Measurements from ENCODE around the gene SYT3.
"Not testable (repeated sequence)": the region's sequence is repeated elsewhere in the genome, so short reads cannot be mapped to it uniquely, and the experiment has no call there.

Gene SYT3

DNA sequence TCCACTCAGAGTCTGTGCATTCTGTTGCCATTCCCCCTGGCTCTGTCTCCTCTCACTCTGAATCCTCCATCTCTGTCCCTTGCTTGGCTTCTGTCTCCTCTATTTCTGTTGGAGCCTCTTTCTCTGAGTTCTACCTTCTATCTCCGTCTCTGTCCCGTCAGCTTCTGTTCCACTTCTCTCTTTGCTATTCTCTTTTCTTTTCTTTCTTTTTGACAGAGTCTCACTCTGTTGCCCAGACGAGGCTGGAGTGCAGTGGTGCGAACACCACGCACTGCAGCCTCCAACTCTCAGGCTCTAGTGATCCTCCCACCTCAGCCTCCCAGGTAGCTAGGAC is 37.6 kb downstream of the SYT3 start:
- TF ChIP-seq, protein P1, sequence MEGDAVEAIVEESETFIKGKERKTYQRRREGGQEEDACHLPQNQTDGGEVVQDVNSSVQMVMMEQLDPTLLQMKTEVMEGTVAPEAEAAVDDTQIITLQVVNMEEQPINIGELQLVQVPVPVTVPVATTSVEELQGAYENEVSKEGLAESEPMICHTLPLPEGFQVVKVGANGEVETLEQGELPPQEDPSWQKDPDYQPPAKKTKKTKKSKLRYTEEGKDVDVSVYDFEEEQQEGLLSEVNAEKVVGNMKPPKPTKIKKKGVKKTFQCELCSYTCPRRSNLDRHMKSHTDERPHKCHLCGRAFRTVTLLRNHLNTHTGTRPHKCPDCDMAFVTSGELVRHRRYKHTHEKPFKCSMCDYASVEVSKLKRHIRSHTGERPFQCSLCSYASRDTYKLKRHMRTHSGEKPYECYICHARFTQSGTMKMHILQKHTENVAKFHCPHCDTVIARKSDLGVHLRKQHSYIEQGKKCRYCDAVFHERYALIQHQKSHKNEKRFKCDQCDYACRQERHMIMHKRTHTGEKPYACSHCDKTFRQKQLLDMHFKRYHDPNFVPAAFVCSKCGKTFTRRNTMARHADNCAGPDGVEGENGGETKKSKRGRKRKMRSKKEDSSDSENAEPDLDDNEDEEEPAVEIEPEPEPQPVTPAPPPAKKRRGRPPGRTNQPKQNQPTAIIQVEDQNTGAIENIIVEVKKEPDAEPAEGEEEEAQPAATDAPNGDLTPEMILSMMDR (IDR thresholded peaks at IDR 0.05): no peak
- TF ChIP-seq ZFX (IDR thresholded peaks at IDR 0.05; ENCODE audit: borderline replicate concordance): no peak
- H3K27ac ChIP-seq: no peak overlapping the region

DNA sequence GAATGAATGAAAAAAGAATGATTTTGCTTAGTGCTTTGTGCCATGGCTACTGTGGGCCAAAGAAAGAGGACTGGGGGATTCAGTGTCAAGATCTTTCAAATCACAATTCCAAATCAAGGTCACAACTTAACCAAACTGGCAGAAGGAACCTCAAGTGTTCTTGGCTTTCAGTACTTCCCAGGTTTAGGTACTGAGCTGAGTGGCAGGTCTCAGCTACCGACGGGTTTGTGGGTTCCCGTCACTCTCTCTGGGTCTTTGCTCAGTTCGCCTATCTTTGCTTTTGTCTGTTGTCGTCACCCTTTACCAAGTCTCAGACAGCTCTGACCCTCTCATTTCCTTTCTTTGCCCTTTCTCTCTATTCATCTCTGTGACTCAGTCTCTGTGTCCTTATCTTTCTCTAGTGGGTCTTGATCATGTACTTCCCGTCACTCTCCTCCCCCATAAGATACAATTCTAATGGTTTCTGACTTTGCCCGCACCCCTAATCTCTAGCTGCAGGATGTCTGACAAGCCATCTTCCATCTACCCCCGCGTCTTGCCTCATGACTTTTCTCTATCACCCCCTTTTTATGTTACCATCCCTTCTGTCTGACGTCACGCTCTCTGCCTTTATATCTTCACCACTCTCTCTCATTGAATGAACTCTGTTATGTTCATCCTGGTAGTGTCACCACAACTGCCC is 38.1 kb downstream of the SYT3 start:
- no peak overlapping the region for H3K27ac ChIP-seq
- no peak for TF ChIP-seq ZFX (IDR thresholded peaks at IDR 0.05; ENCODE audit: borderline replicate concordance)
- TF ChIP-seq, protein P1 (IDR thresholded peaks at IDR 0.05): no peak

DNA sequence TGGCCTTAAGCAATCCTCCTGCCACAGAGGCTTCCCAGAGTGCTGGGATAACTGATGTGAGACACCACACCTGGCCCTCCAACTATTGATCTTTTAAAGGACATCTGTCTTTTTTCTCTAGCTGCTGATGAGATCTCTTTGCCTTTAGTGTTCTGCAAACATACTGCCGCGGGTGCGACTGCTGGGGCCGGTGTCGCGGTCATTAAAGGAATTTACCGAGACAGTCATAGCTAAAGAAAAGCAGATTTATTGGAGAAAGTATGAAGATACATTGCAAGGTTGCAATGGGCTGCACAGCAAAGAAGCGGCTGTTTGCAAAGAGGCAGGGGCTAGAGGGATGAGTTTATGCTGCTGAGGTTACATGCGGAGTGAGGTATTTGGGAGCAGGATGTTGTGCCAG is 40.3 kb downstream of the SYT3 start:
- TF ChIP-seq, protein P1 (IDR thresholded peaks at IDR 0.05): no peak
- TF ChIP-seq ZFX (IDR thresholded peaks at IDR 0.05; ENCODE audit: borderline replicate concordance): no peak

DNA sequence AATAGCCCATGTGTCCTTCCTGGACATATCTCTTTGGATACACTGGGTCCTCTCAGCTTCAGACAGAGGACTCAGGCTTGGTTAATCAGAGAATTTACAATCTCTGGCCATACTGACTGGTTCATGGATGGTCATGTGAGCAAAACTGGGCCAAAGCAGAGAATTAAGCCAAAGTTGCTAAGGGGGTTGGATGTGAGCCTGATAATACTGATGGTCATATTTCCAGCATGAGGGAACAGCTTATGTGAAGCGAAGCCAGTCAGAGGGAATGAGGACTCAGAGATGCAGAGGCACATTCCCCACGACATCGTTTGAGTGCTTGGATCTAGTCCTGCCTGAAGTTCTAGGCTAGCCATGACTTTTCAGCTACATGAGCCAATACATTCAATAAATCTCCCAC is 49.5 kb downstream of the SYT3 start:
- no peak overlapping the region for H3K27ac ChIP-seq
- no peak for TF ChIP-seq ZFX (IDR thresholded peaks at IDR 0.05; ENCODE audit: borderline replicate concordance)
- TF ChIP-seq, protein P1 (IDR thresholded peaks at IDR 0.05): no peak

More for the DNA sequence above, 40.3 kb downstream of the SYT3 start:
- no peak overlapping the region for H3K27ac ChIP-seq

DNA sequence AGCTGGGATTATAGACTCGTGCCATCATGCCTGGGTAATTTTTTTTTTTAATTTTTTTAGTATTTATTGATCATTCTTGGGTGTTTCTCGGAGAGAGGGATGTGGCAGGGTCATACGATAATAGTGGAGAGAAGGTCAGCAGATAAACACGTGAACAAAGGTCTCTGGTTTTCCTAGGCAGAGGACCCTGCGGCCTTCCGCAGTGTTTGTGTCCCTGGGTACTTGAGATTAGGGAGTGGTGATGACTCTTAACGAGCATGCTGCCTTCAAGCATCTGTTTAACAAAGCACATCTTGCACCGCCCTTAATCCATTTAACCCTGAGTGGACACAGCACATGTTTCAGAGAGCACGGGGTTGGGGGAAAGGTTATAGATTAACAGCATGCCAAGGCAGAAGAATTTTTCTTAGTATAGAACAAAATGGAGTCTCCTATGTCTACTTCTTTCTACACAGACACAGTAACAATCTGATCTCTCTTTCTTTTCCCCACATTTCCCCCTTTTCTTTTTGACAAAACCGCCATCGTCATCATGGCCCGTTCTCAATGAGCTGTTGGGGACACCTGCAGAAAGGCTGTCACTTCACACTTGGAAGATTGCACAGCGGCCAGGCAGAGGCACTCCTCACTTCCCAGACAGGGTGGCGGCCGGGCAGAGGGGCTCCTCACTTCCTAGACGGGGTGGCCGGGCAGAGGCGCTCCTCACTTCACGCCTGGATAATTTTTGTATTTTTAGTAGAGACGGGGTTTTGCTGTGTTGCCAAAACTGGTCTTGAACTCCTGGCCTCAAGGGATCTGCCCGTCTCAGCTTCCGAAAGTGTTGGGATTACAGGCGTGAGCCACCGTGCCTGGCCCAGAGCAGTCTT is 57.7 kb downstream of the SYT3 start:
- not testable (repeated sequence) for H3K27ac ChIP-seq

DNA sequence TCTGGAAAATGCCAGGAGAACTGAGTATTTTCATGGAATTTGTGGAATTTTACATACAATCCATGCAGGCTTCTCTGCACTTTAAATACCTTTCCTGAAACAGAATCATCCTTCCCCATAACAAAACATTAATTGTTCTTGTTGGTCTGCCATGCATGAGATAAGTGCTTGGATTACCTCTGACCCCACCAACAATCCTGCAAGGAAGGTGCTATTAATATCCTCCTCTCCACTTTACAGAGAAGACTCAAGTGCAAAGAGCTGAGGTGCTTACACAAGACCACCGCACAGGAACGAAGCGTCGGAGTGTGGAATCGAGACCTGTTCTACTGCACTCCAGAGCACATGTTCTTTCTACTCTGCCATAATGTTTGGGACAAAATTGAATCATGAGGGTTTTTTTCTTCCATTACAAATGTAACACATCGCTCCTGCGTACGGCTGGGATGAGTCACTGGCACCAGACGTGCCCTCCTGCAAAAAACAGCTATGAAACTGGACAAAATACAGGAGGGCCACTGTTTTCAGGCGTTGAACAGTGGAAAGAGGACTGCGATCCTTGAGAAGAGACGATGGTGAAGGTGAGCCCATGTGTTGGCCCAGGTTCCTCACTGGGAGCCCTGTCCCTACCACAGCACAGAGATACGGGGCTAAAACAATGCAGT is 58.6 kb downstream of the SYT3 start:
- H3K27ac ChIP-seq: no peak overlapping the region
- no peak for TF ChIP-seq ZFX (IDR thresholded peaks at IDR 0.05; ENCODE audit: borderline replicate concordance)
- TF ChIP-seq, protein P1 (IDR thresholded peaks at IDR 0.05): no peak

DNA sequence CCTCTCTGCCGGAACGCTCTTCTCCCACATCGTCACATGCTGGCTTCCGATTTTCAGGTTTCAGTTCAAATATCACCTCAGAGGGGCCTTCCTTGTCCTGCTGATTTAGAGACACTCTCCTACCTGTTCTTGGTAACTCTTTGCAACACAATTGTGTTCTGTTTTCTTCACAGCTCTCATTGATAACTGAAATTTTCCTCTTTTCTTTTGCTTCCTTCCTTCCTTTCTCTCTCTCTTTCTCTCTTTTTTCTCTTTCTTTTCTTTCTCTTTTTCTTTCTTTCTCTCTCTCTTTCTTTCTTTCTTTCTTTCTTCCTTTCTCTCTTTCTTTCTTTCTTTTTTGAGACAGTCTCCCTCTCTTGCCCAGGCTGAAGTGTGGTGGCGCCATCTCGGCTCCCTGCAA is 59.4 kb downstream of the SYT3 start:
- no peak overlapping the region for H3K27ac ChIP-seq
- no peak for TF ChIP-seq ZFX (IDR thresholded peaks at IDR 0.05; ENCODE audit: borderline replicate concordance)
- TF ChIP-seq, protein P1 (IDR thresholded peaks at IDR 0.05): no peak

DNA sequence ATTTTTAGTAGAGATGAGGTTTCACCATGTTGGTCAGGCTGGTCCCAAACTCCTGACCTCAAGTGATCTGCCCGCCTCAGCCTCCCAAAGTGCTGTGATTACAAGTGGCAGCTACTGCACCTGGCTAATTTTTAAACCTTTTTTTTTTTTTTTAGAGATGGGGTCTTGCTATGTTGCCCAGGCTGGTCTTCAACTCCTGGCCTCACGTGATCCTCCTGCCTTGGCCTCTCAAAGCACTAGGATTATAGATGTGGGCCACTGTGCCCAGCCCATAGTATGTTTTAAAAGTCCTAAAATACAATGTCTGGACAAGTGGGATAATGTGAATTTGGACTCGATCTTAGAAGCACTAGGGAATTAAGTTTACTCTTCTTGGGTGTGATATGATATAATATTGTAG is 62.9 kb downstream of the SYT3 start:
- not testable (repeated sequence) for H3K27ac ChIP-seq
